Measurements from ENCODE around the gene CCDC69.

CCDC69 gene

GRCh38 chr5:151153766-151154272 is 70.1 kb downstream of the CCDC69 start:
- Histone ChIP-seq H3K4me1 (ENCODE audit: control insufficient read depth, insufficient read depth, low read length) (peaks cover 70% of the 10 kb centered on the region), H3K9ac (ENCODE audit: low read length in 2 of 2) (no peak overlapping the region), H3K27ac (ENCODE audit: low read length) (peak overlapping the region; percentile 55)

GRCh38 chr5:151153300-151153699 is 70.6 kb downstream of the CCDC69 start:
- Histone ChIP-seq H3K27me3 (ENCODE audit: control insufficient read depth in 1 of 2, insufficient read depth in 2 of 2, low read length in 2 of 2) (no peaks in the 10 kb centered on the region), H3K36me3 (ENCODE audit: control insufficient read depth in 2 of 2, insufficient read depth in 2 of 2, low read length in 2 of 2) (peaks cover 0 to 4% of the 10 kb centered on the region in 2 donors), H3K4me3 (ENCODE audit: low read length in 2 of 2) (no peak overlapping the region), H3K4me1 (ENCODE audit: control insufficient read depth, insufficient read depth, low read length) (peaks cover 66% of the 10 kb centered on the region), H3K9ac (ENCODE audit: low read length in 2 of 2) (no peak overlapping the region), H3K27ac (ENCODE audit: low read length) (peak overlapping the region; percentile 55), H3K9me3 (ENCODE audit: control insufficient read depth in 2 of 2, low read length in 2 of 2) (no peaks in the 10 kb centered on the region)

More at GRCh38 chr5:151153766-151154272, 70.1 kb downstream of the CCDC69 start:
- Histone ChIP-seq H3K4me3 (ENCODE audit: low read length in 2 of 2) (no peak overlapping the region), H3K27me3 (ENCODE audit: control insufficient read depth in 1 of 2, insufficient read depth in 2 of 2, low read length in 2 of 2) (no peaks in the 10 kb centered on the region), H3K36me3 (ENCODE audit: control insufficient read depth in 2 of 2, insufficient read depth in 2 of 2, low read length in 2 of 2) (peaks cover 0 to 4% of the 10 kb centered on the region in 2 donors), H3K9me3 (ENCODE audit: control insufficient read depth in 2 of 2, low read length in 2 of 2) (no peaks in the 10 kb centered on the region)

GRCh38 chr5:151151793-151152192 is 72.1 kb downstream of the CCDC69 start:
- Histone ChIP-seq H3K4me3 (ENCODE audit: low read length in 2 of 2) (peak overlapping the region in 1 of 2 donors; percentile 47), H3K9me3 (ENCODE audit: control insufficient read depth in 2 of 2, low read length in 2 of 2) (no peaks in the 10 kb centered on the region), H3K4me1 (ENCODE audit: control insufficient read depth, insufficient read depth, low read length) (peaks cover 62% of the 10 kb centered on the region), H3K27ac (ENCODE audit: low read length) (peak overlapping the region; percentile 90), H3K9ac (ENCODE audit: low read length in 2 of 2) (peak overlapping the region; percentile 47 to 61), H3K36me3 (ENCODE audit: control insufficient read depth in 2 of 2, insufficient read depth in 2 of 2, low read length in 2 of 2) (peaks cover 5 to 9% of the 10 kb centered on the region in 2 donors), H3K27me3 (ENCODE audit: control insufficient read depth in 1 of 2, insufficient read depth in 2 of 2, low read length in 2 of 2) (no peaks in the 10 kb centered on the region)

GRCh38 chr5:151151263-151151660 is 72.6 kb downstream of the CCDC69 start:
- Histone ChIP-seq H3K36me3 (ENCODE audit: control insufficient read depth in 2 of 2, insufficient read depth in 2 of 2, low read length in 2 of 2) (peaks cover 5 to 11% of the 10 kb centered on the region in 2 donors), H3K4me1 (ENCODE audit: control insufficient read depth, insufficient read depth, low read length) (peaks cover 62% of the 10 kb centered on the region), H3K9ac (ENCODE audit: low read length in 2 of 2) (peak overlapping the region; percentile 47 to 61), H3K27me3 (ENCODE audit: control insufficient read depth in 1 of 2, insufficient read depth in 2 of 2, low read length in 2 of 2) (no peaks in the 10 kb centered on the region), H3K9me3 (ENCODE audit: control insufficient read depth in 2 of 2, low read length in 2 of 2) (no peaks in the 10 kb centered on the region), H3K27ac (ENCODE audit: low read length) (peak overlapping the region; percentile 90), H3K4me3 (ENCODE audit: low read length in 2 of 2) (peak overlapping the region; percentile 18 to 47)

GRCh38 chr5:151150471-151151262 is 73.2 kb downstream of the CCDC69 start:
- H3K27me3 ChIP-seq (ENCODE audit: control insufficient read depth in 1 of 2, insufficient read depth in 2 of 2, low read length in 2 of 2), result no peaks in the 10 kb centered on the region
- peaks cover 61% of the 10 kb centered on the region for H3K4me1 ChIP-seq (ENCODE audit: control insufficient read depth, insufficient read depth, low read length)
- no peaks in the 10 kb centered on the region for H3K9me3 ChIP-seq (ENCODE audit: control insufficient read depth in 2 of 2, low read length in 2 of 2)
- peak overlapping the region; percentile 18 to 47 for H3K4me3 ChIP-seq (ENCODE audit: low read length in 2 of 2)
- peak overlapping the region; percentile 42 to 61 for H3K9ac ChIP-seq (ENCODE audit: low read length in 2 of 2)
- H3K36me3 ChIP-seq (ENCODE audit: control insufficient read depth in 2 of 2, insufficient read depth in 2 of 2, low read length in 2 of 2), result peaks cover 8 to 11% of the 10 kb centered on the region in 2 donors
- peak overlapping the region; percentile 90 for H3K27ac ChIP-seq (ENCODE audit: low read length)

- H3K4me1 ChIP-seq (ENCODE audit: control insufficient read depth, insufficient read depth, low read length), result peaks cover 64% of the 10 kb centered on the region
- H3K4me3 ChIP-seq (ENCODE audit: low read length in 2 of 2), result peak overlapping the region in 1 of 2 donors; percentile 1
- peak overlapping the region; percentile 37 for H3K27ac ChIP-seq (ENCODE audit: low read length)
- no peaks in the 10 kb centered on the region for H3K27me3 ChIP-seq (ENCODE audit: control insufficient read depth in 1 of 2, insufficient read depth in 2 of 2, low read length in 2 of 2)
- peaks cover 11 to 22% of the 10 kb centered on the region in 2 donors for H3K36me3 ChIP-seq (ENCODE audit: control insufficient read depth in 2 of 2, insufficient read depth in 2 of 2, low read length in 2 of 2)
- H3K9me3 ChIP-seq (ENCODE audit: control insufficient read depth in 2 of 2, low read length in 2 of 2), result no peaks in the 10 kb centered on the region
- H3K9ac ChIP-seq (ENCODE audit: low read length in 2 of 2), result no peak overlapping the region
Observed at GRCh38 chr5:151148583-151148982, 75.3 kb downstream of the CCDC69 start.

GRCh38 chr5:151147033-151147432 is 76.9 kb downstream of the CCDC69 start:
- Histone ChIP-seq H3K4me1 (ENCODE audit: control insufficient read depth, insufficient read depth, low read length) (peaks cover 75% of the 10 kb centered on the region), H3K9me3 (ENCODE audit: control insufficient read depth in 2 of 2, low read length in 2 of 2) (no peaks in the 10 kb centered on the region), H3K27me3 (ENCODE audit: control insufficient read depth in 1 of 2, insufficient read depth in 2 of 2, low read length in 2 of 2) (no peaks in the 10 kb centered on the region), H3K27ac (ENCODE audit: low read length) (no peak overlapping the region), H3K9ac (ENCODE audit: low read length in 2 of 2) (no peak overlapping the region), H3K36me3 (ENCODE audit: control insufficient read depth in 2 of 2, insufficient read depth in 2 of 2, low read length in 2 of 2) (peaks cover 11 to 32% of the 10 kb centered on the region in 2 donors), H3K4me3 (ENCODE audit: low read length in 2 of 2) (no peak overlapping the region)

GRCh38 chr5:151146061-151146460 is 77.8 kb downstream of the CCDC69 start:
- no peaks in the 10 kb centered on the region for H3K27me3 ChIP-seq (ENCODE audit: control insufficient read depth in 1 of 2, insufficient read depth in 2 of 2, low read length in 2 of 2)
- H3K4me3 ChIP-seq (ENCODE audit: low read length in 2 of 2), result no peak overlapping the region
- H3K4me1 ChIP-seq (ENCODE audit: control insufficient read depth, insufficient read depth, low read length), result peaks cover 74% of the 10 kb centered on the region
- H3K9ac ChIP-seq (ENCODE audit: low read length in 2 of 2), result no peak overlapping the region
- no peaks in the 10 kb centered on the region for H3K9me3 ChIP-seq (ENCODE audit: control insufficient read depth in 2 of 2, low read length in 2 of 2)
- H3K27ac ChIP-seq (ENCODE audit: low read length), result no peak overlapping the region
- H3K36me3 ChIP-seq (ENCODE audit: control insufficient read depth in 2 of 2, insufficient read depth in 2 of 2, low read length in 2 of 2), result peaks cover 11 to 32% of the 10 kb centered on the region in 2 donors

- Histone ChIP-seq H3K9me3 (ENCODE audit: control insufficient read depth in 2 of 2, low read length in 2 of 2) (no peaks in the 10 kb centered on the region), H3K27ac (ENCODE audit: low read length) (no peak overlapping the region), H3K4me1 (ENCODE audit: control insufficient read depth, insufficient read depth, low read length) (peaks cover 72% of the 10 kb centered on the region)
Observed at GRCh38 chr5:151144922-151145321, 79.0 kb downstream of the CCDC69 start.

GRCh38 chr5:151144275-151144674 is 79.6 kb downstream of the CCDC69 start:
- H3K9me3 ChIP-seq (ENCODE audit: control insufficient read depth in 2 of 2, low read length in 2 of 2), result no peaks in the 10 kb centered on the region
- no peak overlapping the region for H3K4me3 ChIP-seq (ENCODE audit: low read length in 2 of 2)
- H3K27me3 ChIP-seq (ENCODE audit: control insufficient read depth in 1 of 2, insufficient read depth in 2 of 2, low read length in 2 of 2), result no peaks in the 10 kb centered on the region
- peaks cover 15 to 33% of the 10 kb centered on the region in 2 donors for H3K36me3 ChIP-seq (ENCODE audit: control insufficient read depth in 2 of 2, insufficient read depth in 2 of 2, low read length in 2 of 2)
- H3K4me1 ChIP-seq (ENCODE audit: control insufficient read depth, insufficient read depth, low read length), result peaks cover 68% of the 10 kb centered on the region
- H3K9ac ChIP-seq (ENCODE audit: low read length in 2 of 2), result no peak overlapping the region
- H3K27ac ChIP-seq (ENCODE audit: low read length), result no peak overlapping the region

More at GRCh38 chr5:151144922-151145321, 79.0 kb downstream of the CCDC69 start:
- Histone ChIP-seq H3K27me3 (ENCODE audit: control insufficient read depth in 1 of 2, insufficient read depth in 2 of 2, low read length in 2 of 2) (no peaks in the 10 kb centered on the region), H3K36me3 (ENCODE audit: control insufficient read depth in 2 of 2, insufficient read depth in 2 of 2, low read length in 2 of 2) (peaks cover 11 to 30% of the 10 kb centered on the region in 2 donors), H3K4me3 (ENCODE audit: low read length in 2 of 2) (no peak overlapping the region), H3K9ac (ENCODE audit: low read length in 2 of 2) (no peak overlapping the region)

- no peaks in the 10 kb centered on the region for H3K27me3 ChIP-seq (ENCODE audit: control insufficient read depth in 1 of 2, insufficient read depth in 2 of 2, low read length in 2 of 2)
- peak overlapping the region; percentile 60 for H3K27ac ChIP-seq (ENCODE audit: low read length)
- no peak overlapping the region for H3K4me3 ChIP-seq (ENCODE audit: low read length in 2 of 2)
- peaks cover 22 to 40% of the 10 kb centered on the region in 2 donors for H3K36me3 ChIP-seq (ENCODE audit: control insufficient read depth in 2 of 2, insufficient read depth in 2 of 2, low read length in 2 of 2)
- no peaks in the 10 kb centered on the region for H3K9me3 ChIP-seq (ENCODE audit: control insufficient read depth in 2 of 2, low read length in 2 of 2)
- peaks cover 68% of the 10 kb centered on the region for H3K4me1 ChIP-seq (ENCODE audit: control insufficient read depth, insufficient read depth, low read length)
- H3K9ac ChIP-seq (ENCODE audit: low read length in 2 of 2), result peak overlapping the region in 1 of 2 donors; percentile 47
Observed at GRCh38 chr5:151143645-151144044, 80.2 kb downstream of the CCDC69 start.

Data from stomach smooth muscle (tissue), 2 donors.